GM23248 (cell line): Measurements from ENCODE around the gene SPATC1L. TPM values are rescaled to one million over a fixed set of nuclear protein-coding genes. Genes with fewer than 3 reads are reported as not detected.
A peak's percentile ranks its signal among the peaks of the same experiment; 100 is the strongest.
"Not testable (repeated sequence)": the region's sequence is repeated elsewhere in the genome, so short reads cannot be mapped to it uniquely, and the experiment has no call there.

Experiments
- DNase-seq: peaks from one replicate; pipeline ENCODE4 v3.0.0-alpha.2; 2015
- H2AFZ ChIP-seq: fragments of 200-600 bp; sonication (generic); 2 replicates; pipeline ENCODE4 v1.6.1; 2016; ENCODE audit warnings: antibody characterized with exemption
- H3F3A ChIP-seq: fragments of 200-600 bp; sonication (generic); 2 replicates; pipeline ENCODE4 v1.6.1; 2016; ENCODE audit warnings: mild to moderate bottlenecking, antibody characterized with exemption, mixed run types; ENCODE audit not compliant: insufficient read depth
- H3K27ac ChIP-seq: fragments of 200-600 bp; sonication (generic); 2 replicates; pipeline ENCODE4 v1.5.1; 2016; ENCODE audit warnings: mild to moderate bottlenecking
- H3K27me3 ChIP-seq: fragments of 200-600 bp; sonication (generic); replicated peaks from 2 replicates; pipeline ENCODE4 v1.6.1; 2016; ENCODE audit warnings: mild to moderate bottlenecking; ENCODE audit not compliant: insufficient read depth
- H3K36me3 ChIP-seq: fragments of 200-600 bp; sonication (generic); 2 replicates; pipeline ENCODE4 v1.6.1; 2016; ENCODE audit warnings: low read depth, mild to moderate bottlenecking
- H3K4me1 ChIP-seq: fragments of 200-600 bp; sonication (generic); 2 replicates; pipeline ENCODE4 v1.6.1; 2016; ENCODE audit warnings: mild to moderate bottlenecking; ENCODE audit not compliant: insufficient read depth
- H3K4me2 ChIP-seq: fragments of 200-600 bp; sonication (generic); one replicate; pipeline ENCODE4 v1.6.1; 2016; ENCODE audit warnings: mild to moderate bottlenecking; ENCODE audit not compliant: unreplicated experiment
- H3K4me3 ChIP-seq: fragments of 200-600 bp; sonication (generic); 2 replicates; pipeline ENCODE4 v1.5.1; 2016; ENCODE audit warnings: mild to moderate bottlenecking
- H3K79me2 ChIP-seq: fragments of 200-600 bp; sonication (generic); 2 replicates; pipeline ENCODE4 v1.6.1; 2016; ENCODE audit warnings: mild to moderate bottlenecking; ENCODE audit not compliant: insufficient read depth
- H3K9ac ChIP-seq: fragments of 200-600 bp; sonication (generic); 2 replicates; pipeline ENCODE4 v1.6.1; 2016; ENCODE audit warnings: mild to moderate bottlenecking
- H3K9me2 ChIP-seq: fragments of 200-600 bp; sonication (generic); 2 replicates; pipeline ENCODE4 v1.6.1; 2016; ENCODE audit warnings: mixed run types, mild to moderate bottlenecking, moderate library complexity; ENCODE audit not compliant: insufficient read depth
- H3K9me3 ChIP-seq: fragments of 200-600 bp; sonication (generic); one replicate; pipeline ENCODE4 v1.6.1; 2017; ENCODE audit warnings: low read depth
- H4K20me1 ChIP-seq: fragments of 200-600 bp; sonication (generic); 2 replicates; pipeline ENCODE4 v1.6.0; 2016; ENCODE audit not compliant: insufficient read depth
- EZH2 ChIP-seq: fragments of 200-600 bp; sonication (generic); IDR thresholded peaks from 2 replicates; pipeline ENCODE4 v1.6.1; 2018; ENCODE audit warnings: antibody characterized with exemption, mild to moderate bottlenecking; ENCODE audit not compliant: insufficient read depth, poor library complexity, severe bottlenecking
- EZH2phosphoT487 ChIP-seq: fragments of 200-600 bp; sonication (generic); IDR thresholded peaks from 2 replicates; pipeline ENCODE4 v1.6.1; 2018; ENCODE audit warnings: antibody characterized with exemption, moderate library complexity, mild to moderate bottlenecking, low read depth; ENCODE audit not compliant: insufficient read depth
- WGBS, 2 experiments: methylation state at CpG; one replicate each; pipeline ENCODE4 v1.1.6; 2015 to 2017; ENCODE audit warnings: low lambda C conversion rate in 2 of 2, low coverage in 1 of 2; ENCODE audit errors: missing lambda C conversion rate in 2 of 2; 5-methylcytosine and 5-hydroxymethylcytosine counted together
- in situ Hi-C: fragments of 300-500 bp; cut with MboI; formaldehyde crosslinking; loops from 2 replicates; pipeline ENCODE4 v1.15.0; 2020
- polyA plus RNA-seq: library from polyadenylated mRNA; unstranded; fragments of >200 nt; fragmentation: Nextera tagmentation; extraction: Ambion mirVana; gene quantifications from 2 replicates; pipeline ENCODE4 v1.2.1, GENCODE V29; 2016
- total RNA-seq: library from RNA; depleted of rRNA; stranded (reverse); fragments of >200 nt; shearing (Covaris generic); gene quantifications from 2 replicates; pipeline ENCODE4 v1.2.3, GENCODE V29; 2014

Gene SPATC1L
- total and polyA plus RNA-seq, 2 experiments from 2014 or later, result 5.2 to 15.7 TPM

DNA sequence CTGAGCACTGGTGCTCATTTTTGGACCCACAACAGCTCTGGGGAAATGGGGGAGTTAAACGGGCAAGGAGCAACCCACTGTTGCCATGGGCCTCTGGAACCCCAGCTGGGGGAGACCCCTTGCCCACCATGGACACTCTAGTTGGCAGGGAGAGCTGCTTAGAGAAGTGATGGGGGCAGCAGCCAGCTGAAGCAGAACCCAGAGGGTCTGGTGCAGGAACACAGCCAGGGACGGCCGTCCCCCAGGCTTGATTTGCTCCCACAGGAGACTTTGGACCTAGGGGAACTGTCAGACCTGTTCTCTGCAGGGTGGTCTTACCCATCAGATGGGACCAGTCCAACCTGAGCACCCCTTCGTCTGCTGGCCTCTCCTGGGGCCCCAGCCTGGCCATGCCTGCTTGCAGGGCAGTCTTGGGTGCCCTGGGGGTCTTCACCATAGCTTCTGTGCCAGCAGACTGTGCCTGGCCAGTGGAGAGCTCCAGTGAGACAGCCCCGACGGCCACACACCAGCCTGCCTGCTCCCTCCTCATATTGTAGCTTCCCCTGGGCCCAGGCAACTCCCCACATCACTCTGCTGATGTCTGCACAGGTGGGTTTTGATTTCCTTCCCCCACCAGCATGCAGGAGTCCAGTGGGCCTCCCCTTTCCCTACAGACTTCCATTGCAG lies 11.3 kb downstream of the SPATC1L start:
- DNase-seq, result no peak
- Histone ChIP-seq H3K9me2 (no peaks in the 10 kb centered on the region), H3K36me3 (no peaks in the 10 kb centered on the region), H3F3A (peaks cover 11% of the 10 kb centered on the region; the same call in 1 of the 2 replicates), H3K4me3 (no peak overlapping the region), H3K27me3 (no peaks in the 10 kb centered on the region), H3K9ac (no peak overlapping the region), H3K27ac (no peak overlapping the region), H3K9me3 (no peaks in the 10 kb centered on the region), H2AFZ (no peak overlapping the region), H3K4me1 (no peaks in the 10 kb centered on the region), H4K20me1 (no peaks in the 10 kb centered on the region), H3K4me2 (no peak overlapping the region), H3K79me2 (no peaks in the 10 kb centered on the region)
- in situ Hi-C loops, result no loop called here
- TF ChIP-seq EZH2, result no peak
- TF ChIP-seq EZH2phosphoT487, result no peak
- WGBS, 2 experiments, result 77 to 80% methylated on average over 6 of the region's 6 CpGs

GRCh38 chr21:46171996-46172862 lies 12.0 kb downstream of the SPATC1L start:
- H3K9me2 ChIP-seq, result no peaks in the 10 kb centered on the region
- H3K27me3 ChIP-seq, result no peaks in the 10 kb centered on the region
- H3K9ac ChIP-seq, result no peak overlapping the region
- 76% methylated on average over 17 to 21 of the region's 21 CpGs for WGBS, 2 experiments
- H3K9me3 ChIP-seq, result no peaks in the 10 kb centered on the region
- DNase-seq, result no peak
- no peaks in the 10 kb centered on the region for H4K20me1 ChIP-seq
- H3K79me2 ChIP-seq, result no peaks in the 10 kb centered on the region
- H2AFZ ChIP-seq, result no peak overlapping the region
- no peaks in the 10 kb centered on the region for H3K4me1 ChIP-seq
- TF ChIP-seq EZH2phosphoT487 (no peak), EZH2 (no peak)
- H3K27ac ChIP-seq, result no peak overlapping the region
- peaks cover 11% of the 10 kb centered on the region; the same call in 1 of the 2 replicates for H3F3A ChIP-seq
- H3K36me3 ChIP-seq, result no peaks in the 10 kb centered on the region
- no peak overlapping the region for H3K4me3 ChIP-seq
- in situ Hi-C loops, result no loop called here
- no peak overlapping the region for H3K4me2 ChIP-seq

GRCh38 chr21:46171585-46171984 lies 12.7 kb downstream of the SPATC1L start:
- Histone ChIP-seq H2AFZ (no peak overlapping the region), H3F3A (peaks cover 7% of the 10 kb centered on the region; the same call in 1 of the 2 replicates), H3K4me2 (no peak overlapping the region), H3K4me1 (no peaks in the 10 kb centered on the region), H3K27me3 (no peaks in the 10 kb centered on the region), H3K79me2 (no peaks in the 10 kb centered on the region), H3K36me3 (no peaks in the 10 kb centered on the region), H3K9ac (no peak overlapping the region), H3K27ac (no peak overlapping the region), H3K9me3 (no peaks in the 10 kb centered on the region), H3K4me3 (no peak overlapping the region), H3K9me2 (no peaks in the 10 kb centered on the region), H4K20me1 (no peaks in the 10 kb centered on the region)
- peak; percentile 20 for DNase-seq
- in situ Hi-C loops, result no loop called here
- TF ChIP-seq EZH2 (no peak), EZH2phosphoT487 (no peak)
- 19 to 24% methylated on average over 2 of the region's 2 CpGs for WGBS, 2 experiments

- H4K20me1 ChIP-seq, H3K9me2 ChIP-seq, H3K9me3 ChIP-seq, H3K4me3 ChIP-seq, H3K4me2 ChIP-seq, in situ Hi-C loops, DNase-seq, H3K79me2 ChIP-seq, H3F3A ChIP-seq, H3K27ac ChIP-seq, H3K4me1 ChIP-seq, H3K36me3 ChIP-seq, H3K9ac ChIP-seq, H2AFZ ChIP-seq, H3K27me3 ChIP-seq: not testable (repeated sequence)
- WGBS, 2 experiments, result 100% methylated on average over 1 of the region's 1 CpG
Observed at GRCh38 chr21:46170436-46171193, 13.6 kb downstream of the SPATC1L start.
